Mesenchymal stem cell (in vitro differentiated cells and primary cell): Measurements from ENCODE around the gene HIVEP3.

Experiments
- DNase-seq: peaks from one replicate; pipeline ENCODE4 v3.0.0-alpha.2; 2013
- H2AFZ ChIP-seq: one replicate; pipeline ENCODE4 v1.6.1; 2013; ENCODE audit warnings: low read depth, mild to moderate bottlenecking, control low read depth, inconsistent platforms, low read length, moderate library complexity
- H2AK5ac ChIP-seq: 2 replicates; pipeline ENCODE4 v1.6.1; 2013; ENCODE audit warnings: low read length, moderate library complexity, mild to moderate bottlenecking, inconsistent platforms; ENCODE audit not compliant: severe bottlenecking
- H2BK120ac ChIP-seq: one replicate; pipeline ENCODE4 v1.6.1; 2013; ENCODE audit warnings: low read depth, mild to moderate bottlenecking, inconsistent platforms, low read length, moderate library complexity
- H2BK12ac ChIP-seq, 2 experiments: one replicate each; pipeline ENCODE4 v1.6.1; 2013; ENCODE audit warnings: inconsistent platforms in 2 of 2, low read length in 2 of 2, mild to moderate bottlenecking in 2 of 2, moderate library complexity in 2 of 2, control low read depth in 1 of 2
- H2BK15ac ChIP-seq: one replicate; pipeline ENCODE4 v1.6.1; 2013; ENCODE audit warnings: mild to moderate bottlenecking, low read depth, inconsistent platforms; ENCODE audit not compliant: poor library complexity, severe bottlenecking
- H2BK5ac ChIP-seq: 2 replicates; pipeline ENCODE4 v1.6.1; 2013; ENCODE audit warnings: low read depth, mild to moderate bottlenecking, low read length, control low read depth, inconsistent platforms; ENCODE audit not compliant: poor library complexity, severe bottlenecking
- H3K14ac ChIP-seq, 2 experiments: one replicate each; pipeline ENCODE4 v1.6.1; 2013; ENCODE audit warnings: inconsistent platforms in 2 of 2, low read length in 2 of 2, control low read depth in 1 of 2, mild to moderate bottlenecking in 1 of 2, moderate library complexity in 1 of 2
- H3K18ac ChIP-seq, 2 experiments: one replicate each; pipeline ENCODE4 v1.6.1; 2013; ENCODE audit warnings: inconsistent platforms in 2 of 2, low read length in 2 of 2, control low read depth in 1 of 2, low read depth in 1 of 2, mild to moderate bottlenecking in 1 of 2
- H3K23ac ChIP-seq, 2 experiments: one replicate each; pipeline ENCODE4 v1.6.1; 2013; ENCODE audit warnings: inconsistent platforms in 2 of 2, low read length in 2 of 2, mild to moderate bottlenecking in 2 of 2, moderate library complexity in 2 of 2, control low read depth in 1 of 2
- H3K27ac ChIP-seq: 2 replicates; pipeline ENCODE4 v1.5.1; 2013; ENCODE audit warnings: mild to moderate bottlenecking, moderate library complexity, low read length, control low read depth, inconsistent platforms; ENCODE audit not compliant: poor library complexity, severe bottlenecking
- H3K27me3 ChIP-seq, 2 experiments: 2 replicates each; pipeline versions ENCODE4 v1.6.1 to v1.7.0; 2013; ENCODE audit warnings: low read length in 2 of 2, mild to moderate bottlenecking in 2 of 2, moderate library complexity in 2 of 2, control low read depth in 1 of 2, inconsistent platforms in 1 of 2; ENCODE audit not compliant: control insufficient read depth in 1 of 2, insufficient read depth in 1 of 2
- H3K36me3 ChIP-seq, 2 experiments: 2 replicates each; pipeline versions ENCODE4 v1.6.1 to v1.7.0; 2013; ENCODE audit warnings: low read length in 2 of 2, control low read depth in 1 of 2, inconsistent platforms in 1 of 2, low read depth in 1 of 2, mild to moderate bottlenecking in 1 of 2; ENCODE audit not compliant: insufficient read depth in 2 of 2, control insufficient read depth in 1 of 2
- H3K4ac ChIP-seq, 2 experiments: one replicate each; pipeline ENCODE4 v1.6.1; 2013; ENCODE audit warnings: inconsistent platforms in 2 of 2, low read length in 2 of 2, mild to moderate bottlenecking in 2 of 2, moderate library complexity in 2 of 2, control low read depth in 1 of 2, low read depth in 1 of 2
- H3K4me1 ChIP-seq: 2 replicates; pipeline ENCODE4 v1.6.1; 2013; ENCODE audit warnings: low read depth, low read length, control low read depth; ENCODE audit not compliant: control insufficient read depth, insufficient read depth
- H3K4me2 ChIP-seq: 2 replicates; pipeline ENCODE4 v1.6.1; 2013; ENCODE audit warnings: low read length, mild to moderate bottlenecking, inconsistent platforms; ENCODE audit not compliant: poor library complexity, severe bottlenecking
- H3K4me3 ChIP-seq, 2 experiments: 2 replicates each; pipeline versions ENCODE4 v1.5.1 to v1.7.0; 2013; ENCODE audit warnings: low read length in 2 of 2, mild to moderate bottlenecking in 2 of 2, control low read depth in 1 of 2, low read depth in 1 of 2; ENCODE audit not compliant: insufficient read depth in 1 of 2
- H3K79me1 ChIP-seq: replicated peaks from 2 replicates; pipeline ENCODE4 v1.6.1; 2013; ENCODE audit warnings: mild to moderate bottlenecking, control low read depth, low read length, inconsistent platforms; ENCODE audit not compliant: poor library complexity, severe bottlenecking
- H3K9ac ChIP-seq: 2 replicates; pipeline ENCODE4 v1.7.0; 2013; ENCODE audit warnings: mild to moderate bottlenecking, low read length, moderate library complexity
- H3K9me3 ChIP-seq: 2 replicates; pipeline ENCODE4 v1.7.0; 2013; ENCODE audit warnings: mild to moderate bottlenecking, low read length; ENCODE audit not compliant: control insufficient read depth
- H4K8ac ChIP-seq: one replicate; pipeline ENCODE4 v1.6.1; 2013; ENCODE audit warnings: inconsistent platforms, mild to moderate bottlenecking, low read length, moderate library complexity
- H4K91ac ChIP-seq: one replicate; pipeline ENCODE4 v1.6.1; 2013; ENCODE audit warnings: mild to moderate bottlenecking, low read length, inconsistent platforms
- WGBS: methylation state at CpG from one replicate; pipeline ENCODE4 v1.1.7; 2013; ENCODE audit warnings: mixed read lengths; 5-methylcytosine and 5-hydroxymethylcytosine counted together

Gene HIVEP3

DNA sequence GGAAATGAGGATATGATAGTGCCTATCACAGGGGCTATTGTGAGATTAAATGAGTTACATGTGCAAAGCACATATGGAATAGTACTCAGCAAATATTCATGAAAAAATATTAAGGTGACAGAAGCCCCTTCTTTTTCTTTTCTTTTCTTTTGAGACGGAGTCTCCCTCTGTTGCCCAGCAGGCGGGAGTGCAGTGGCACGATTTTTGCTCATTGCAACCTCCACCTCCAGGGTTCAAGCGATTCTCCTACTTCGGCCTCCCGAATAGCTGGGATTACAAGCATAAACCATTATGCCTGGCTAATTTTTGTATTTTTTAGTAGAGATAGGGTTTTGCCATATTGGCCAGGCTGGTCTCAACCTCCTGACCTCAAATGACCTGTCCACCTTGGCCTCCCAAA lies 139.4 kb downstream of the HIVEP3 start:
- Histone ChIP-seq H3K18ac (no peak overlapping the region), H3K9ac (no peak overlapping the region), H3K4me3 (no peak overlapping the region), H3K23ac (no peak overlapping the region), H3K9me3 (no peaks in the 10 kb centered on the region), H3K14ac (no peak overlapping the region), H3K36me3 (no peaks in the 10 kb centered on the region), H3K27ac (no peak overlapping the region), H4K8ac (no peak overlapping the region), H3K27me3 (peaks cover 0 to 12% of the 10 kb centered on the region in 2 experiments), H2BK12ac (no peak overlapping the region), H3K79me1 (peaks cover 14% of the 10 kb centered on the region), H3K4ac (no peak overlapping the region), H2BK15ac (no peak overlapping the region), H4K91ac (no peak overlapping the region), H3K4me2 (no peak overlapping the region), H2AFZ (no peak overlapping the region), H2AK5ac (no peak overlapping the region), H2BK5ac (no peak overlapping the region), H2BK120ac (no peak overlapping the region), H3K4me1 (peaks cover 21% of the 10 kb centered on the region)
- DNase-seq = no peak
- WGBS = 96% methylated on average over 6 of the region's 6 CpGs

DNA sequence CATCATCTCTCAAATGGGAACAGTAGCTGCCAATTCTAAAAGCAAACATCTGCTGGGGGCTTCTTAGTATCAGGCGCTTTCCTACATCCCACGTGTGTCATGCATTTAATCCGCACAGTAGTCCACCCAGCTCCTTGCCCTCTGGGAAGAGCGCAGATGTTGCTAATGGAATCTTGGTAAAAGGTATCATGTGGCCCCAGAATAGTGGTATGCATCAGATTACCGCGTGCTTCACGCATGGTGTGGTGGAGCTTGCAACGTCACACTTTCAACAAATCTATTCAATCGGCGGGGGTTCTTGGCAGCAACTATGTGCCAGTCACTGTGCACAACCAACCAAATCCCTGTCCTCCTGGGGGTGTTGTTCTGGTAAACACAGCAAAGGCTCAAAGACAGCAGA lies 141.0 kb downstream of the HIVEP3 start:
- WGBS = 96% methylated on average over 10 of the region's 10 CpGs
- H2BK5ac ChIP-seq = no peak overlapping the region

DNA sequence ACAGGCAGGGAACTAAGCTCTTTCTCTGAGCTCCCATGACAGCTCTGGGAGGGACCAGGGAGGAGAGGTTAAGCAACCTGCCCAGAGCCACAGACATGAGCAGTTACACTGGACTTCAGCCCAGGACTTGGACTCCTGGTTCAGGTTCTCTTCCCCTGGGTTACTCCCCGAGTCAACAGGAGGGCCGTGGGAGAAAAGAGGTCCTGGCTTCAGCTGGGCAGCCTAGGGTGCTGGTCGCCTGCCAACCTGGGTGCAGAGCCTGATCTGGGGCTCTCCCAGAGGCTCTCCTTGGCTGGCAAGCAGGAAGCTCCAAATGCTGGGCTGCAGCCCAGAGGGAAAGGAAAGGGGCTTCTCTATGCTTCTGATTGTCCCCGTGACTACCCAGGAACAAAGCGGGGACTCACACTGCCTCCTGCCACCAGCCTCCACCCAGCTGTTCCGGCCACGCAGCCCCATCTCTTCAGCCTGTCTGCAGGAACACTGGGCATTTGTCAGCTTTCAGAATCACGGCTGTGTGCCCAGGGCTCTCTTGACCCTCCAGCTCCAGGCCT lies 141.8 kb downstream of the HIVEP3 start:
- no peak overlapping the region for H2BK12ac ChIP-seq
- no peak overlapping the region for H3K14ac ChIP-seq
- no peaks in the 10 kb centered on the region for H3K9me3 ChIP-seq
- peaks cover 13% of the 10 kb centered on the region for H3K4me1 ChIP-seq
- no peak overlapping the region for H3K27ac ChIP-seq
- peaks cover 15% of the 10 kb centered on the region for H3K79me1 ChIP-seq
- H3K36me3 ChIP-seq = no peaks in the 10 kb centered on the region
- H2BK120ac ChIP-seq = no peak overlapping the region
- H2AK5ac ChIP-seq = no peak overlapping the region
- H3K23ac ChIP-seq = no peak overlapping the region
- no peak overlapping the region for H3K4ac ChIP-seq
- no peak overlapping the region for H4K8ac ChIP-seq
- H2BK15ac ChIP-seq = no peak overlapping the region
- peaks cover 0 to 12% of the 10 kb centered on the region in 2 experiments for H3K27me3 ChIP-seq
- WGBS = 91% methylated on average over 8 of the region's 8 CpGs
- no peak overlapping the region for H3K9ac ChIP-seq
- H3K4me2 ChIP-seq = no peak overlapping the region
- H3K18ac ChIP-seq = no peak overlapping the region
- H3K4me3 ChIP-seq = no peak overlapping the region
- no peak overlapping the region for H2BK5ac ChIP-seq
- DNase-seq = no peak
- H4K91ac ChIP-seq = no peak overlapping the region
- H2AFZ ChIP-seq = no peak overlapping the region

More for the DNA sequence above, 141.0 kb downstream of the HIVEP3 start:
- Histone ChIP-seq H2BK15ac (no peak overlapping the region), H4K8ac (no peak overlapping the region), H3K36me3 (no peaks in the 10 kb centered on the region), H3K4ac (no peak overlapping the region), H2BK12ac (no peak overlapping the region), H3K4me3 (no peak overlapping the region), H3K4me2 (no peak overlapping the region), H3K79me1 (peaks cover 15% of the 10 kb centered on the region), H3K27ac (no peak overlapping the region), H3K9ac (no peak overlapping the region), H2AFZ (no peak overlapping the region), H4K91ac (no peak overlapping the region), H3K9me3 (no peaks in the 10 kb centered on the region), H2BK120ac (no peak overlapping the region), H3K4me1 (peaks cover 13% of the 10 kb centered on the region), H2AK5ac (no peak overlapping the region), H3K23ac (no peak overlapping the region), H3K14ac (no peak overlapping the region), H3K18ac (no peak overlapping the region), H3K27me3 (peaks cover 0 to 12% of the 10 kb centered on the region in 2 experiments)
- DNase-seq = no peak

DNA sequence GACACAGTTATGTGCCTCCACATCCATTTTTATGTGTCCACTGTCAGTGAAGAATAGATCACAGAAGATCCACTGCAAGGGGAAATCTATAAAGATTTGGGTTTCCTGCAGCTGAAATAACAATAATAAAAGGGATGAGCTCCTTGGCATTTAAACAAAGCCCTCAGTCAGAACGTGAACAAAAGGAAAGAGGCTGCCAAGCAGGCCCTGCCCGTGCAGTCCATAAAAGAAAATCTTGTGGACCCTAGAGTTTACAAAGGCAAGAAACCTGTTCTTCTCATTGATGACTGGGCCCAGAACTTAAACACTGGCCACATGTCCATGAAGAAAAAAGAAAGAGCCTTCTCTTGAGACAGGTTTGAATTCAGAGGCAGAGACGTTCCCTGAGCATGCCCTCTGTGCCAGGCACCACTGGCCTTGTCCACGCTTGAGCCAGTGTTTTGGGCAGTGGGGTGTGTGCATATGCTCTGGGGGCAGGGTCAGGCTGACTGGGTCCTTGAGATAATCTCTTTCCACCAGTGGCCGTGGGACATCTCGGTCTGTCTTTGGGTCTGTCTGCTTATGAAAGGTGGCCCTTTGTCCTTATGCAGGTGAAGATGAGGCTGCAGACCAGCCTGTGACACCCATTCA lies 142.7 kb downstream of the HIVEP3 start:
- Histone ChIP-seq H2BK120ac (no peak overlapping the region), H2AFZ (no peak overlapping the region), H3K4me2 (no peak overlapping the region), H2BK12ac (no peak overlapping the region), H4K8ac (no peak overlapping the region), H2AK5ac (no peak overlapping the region), H3K27me3 (peaks cover 0 to 7% of the 10 kb centered on the region in 2 experiments), H2BK5ac (no peak overlapping the region), H3K79me1 (peaks cover 11% of the 10 kb centered on the region), H3K36me3 (no peaks in the 10 kb centered on the region), H3K4me1 (peaks cover 18% of the 10 kb centered on the region), H3K27ac (no peak overlapping the region), H3K14ac (no peak overlapping the region), H3K9me3 (no peaks in the 10 kb centered on the region), H3K4me3 (no peak overlapping the region), H3K18ac (no peak overlapping the region), H4K91ac (no peak overlapping the region), H2BK15ac (no peak overlapping the region), H3K9ac (no peak overlapping the region), H3K23ac (no peak overlapping the region), H3K4ac (no peak overlapping the region)
- DNase-seq = no peak
- WGBS = 88% methylated on average over 6 of the region's 6 CpGs
